Glutamatergic neuron (in vitro differentiated cells): Measurements from ENCODE around the gene SPOUT1. TPM values are rescaled to one million over a fixed set of nuclear protein-coding genes. Genes with fewer than 3 reads are reported as not detected.

Experiments used
- DNase-seq: peaks from one replicate; pipeline ENCODE4 v3.0.0; 2022
- H3K27ac Mint-ChIP-seq: one replicate; pipeline ENCODE4 v1.8.0; 2020; ENCODE audit warnings: mild to moderate bottlenecking, mixed read lengths, inconsistent platforms; ENCODE audit not compliant: unreplicated experiment
- H3K27me3 Mint-ChIP-seq: one replicate; pipeline ENCODE4 v1.8.0; 2020; ENCODE audit warnings: mild to moderate bottlenecking, moderate library complexity, mixed read lengths, inconsistent platforms; ENCODE audit not compliant: unreplicated experiment
- H3K36me3 Mint-ChIP-seq: one replicate; pipeline ENCODE4 v1.8.0; 2020; ENCODE audit warnings: mild to moderate bottlenecking, mixed read lengths, inconsistent platforms; ENCODE audit not compliant: unreplicated experiment
- H3K4me1 Mint-ChIP-seq: one replicate; pipeline ENCODE4 v1.8.0; 2020; ENCODE audit warnings: mild to moderate bottlenecking, low read depth, mixed read lengths, inconsistent platforms; ENCODE audit not compliant: unreplicated experiment
- H3K4me3 Mint-ChIP-seq: one replicate; pipeline ENCODE4 v1.8.0; 2020; ENCODE audit warnings: mild to moderate bottlenecking, mixed read lengths, inconsistent platforms; ENCODE audit not compliant: unreplicated experiment
- H3K9me3 Mint-ChIP-seq: one replicate; pipeline ENCODE4 v1.8.0; 2020; ENCODE audit warnings: mild to moderate bottlenecking, moderate library complexity, mixed read lengths, inconsistent platforms; ENCODE audit not compliant: unreplicated experiment
- total RNA-seq: library from RNA; stranded (reverse); fragmentation: NEBNext Ultra II Directional; extraction: Animal tissue kit (Norgen Biotek cat#: 25700); gene quantifications from one replicate; pipeline ENCODE4 v1.2.1, GENCODE V29; 2021; ENCODE audit not compliant: unreplicated experiment
- TF ChIP-seq, protein P1 (sequence below): fragments of 200-600 bp; sonication (generic); IDR thresholded peaks from one replicate; pipeline ENCODE4 v1.5.0; 2021; ENCODE audit not compliant: partially characterized antibody, unreplicated experiment

Gene SPOUT1
- total RNA-seq, 1 donor from 2014 or later, result 22.3 TPM

DNA sequence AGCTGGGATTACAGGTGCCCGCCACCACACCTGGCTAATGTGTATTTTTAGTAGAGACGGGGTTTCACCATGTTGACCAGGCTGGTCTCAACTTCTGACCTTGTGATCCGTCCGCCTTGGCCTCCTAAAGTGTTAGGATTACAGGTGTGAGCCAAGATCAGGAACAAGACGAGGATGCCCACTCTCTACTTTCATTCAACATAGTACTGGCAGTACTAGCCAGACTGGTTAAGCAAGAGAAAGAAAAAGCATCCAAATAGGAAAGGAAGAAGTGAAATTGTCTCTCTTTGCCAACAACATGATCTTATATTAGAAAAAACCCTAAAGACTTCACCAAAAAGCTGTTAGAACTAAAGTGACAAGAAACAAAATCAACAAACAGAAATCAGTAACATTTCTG lies 18.7 kb downstream of the SPOUT1 start:
- Mint-ChIP-seq H3K36me3 (no peaks in the 10 kb centered on the region), H3K9me3 (no peaks in the 10 kb centered on the region), H3K4me3 (no peak overlapping the region), H3K4me1 (no peaks in the 10 kb centered on the region), H3K27me3 (no peaks in the 10 kb centered on the region), H3K27ac (no peak overlapping the region)
- TF ChIP-seq, protein P1, sequence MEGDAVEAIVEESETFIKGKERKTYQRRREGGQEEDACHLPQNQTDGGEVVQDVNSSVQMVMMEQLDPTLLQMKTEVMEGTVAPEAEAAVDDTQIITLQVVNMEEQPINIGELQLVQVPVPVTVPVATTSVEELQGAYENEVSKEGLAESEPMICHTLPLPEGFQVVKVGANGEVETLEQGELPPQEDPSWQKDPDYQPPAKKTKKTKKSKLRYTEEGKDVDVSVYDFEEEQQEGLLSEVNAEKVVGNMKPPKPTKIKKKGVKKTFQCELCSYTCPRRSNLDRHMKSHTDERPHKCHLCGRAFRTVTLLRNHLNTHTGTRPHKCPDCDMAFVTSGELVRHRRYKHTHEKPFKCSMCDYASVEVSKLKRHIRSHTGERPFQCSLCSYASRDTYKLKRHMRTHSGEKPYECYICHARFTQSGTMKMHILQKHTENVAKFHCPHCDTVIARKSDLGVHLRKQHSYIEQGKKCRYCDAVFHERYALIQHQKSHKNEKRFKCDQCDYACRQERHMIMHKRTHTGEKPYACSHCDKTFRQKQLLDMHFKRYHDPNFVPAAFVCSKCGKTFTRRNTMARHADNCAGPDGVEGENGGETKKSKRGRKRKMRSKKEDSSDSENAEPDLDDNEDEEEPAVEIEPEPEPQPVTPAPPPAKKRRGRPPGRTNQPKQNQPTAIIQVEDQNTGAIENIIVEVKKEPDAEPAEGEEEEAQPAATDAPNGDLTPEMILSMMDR, result no peak
- DNase-seq, result no peak

DNA sequence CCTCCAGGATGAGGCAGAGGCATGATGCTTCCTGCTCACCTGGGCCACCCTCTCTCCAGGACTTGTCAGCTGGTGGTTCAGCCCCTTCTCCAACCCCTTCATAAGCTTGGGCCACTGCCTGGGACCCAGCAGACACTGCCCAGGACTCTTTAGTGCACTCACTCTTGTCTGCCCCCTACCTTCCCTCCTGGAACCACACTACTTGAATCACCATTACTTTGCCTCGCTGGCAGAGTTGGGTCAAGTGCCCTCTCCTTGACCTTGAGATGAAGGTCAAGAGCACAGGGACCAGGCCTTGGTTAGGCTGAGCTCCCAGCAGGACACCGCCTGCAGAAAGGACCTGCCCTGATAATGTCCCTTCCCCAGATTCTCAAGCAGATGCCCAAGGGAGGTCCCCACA lies 19.8 kb downstream of the SPOUT1 start:
- Mint-ChIP-seq H3K36me3 (no peaks in the 10 kb centered on the region), H3K27me3 (no peaks in the 10 kb centered on the region), H3K4me1 (no peaks in the 10 kb centered on the region), H3K9me3 (no peaks in the 10 kb centered on the region), H3K27ac (no peak overlapping the region), H3K4me3 (no peak overlapping the region)
- TF ChIP-seq, protein P1, result no peak
- no peak for DNase-seq

DNA sequence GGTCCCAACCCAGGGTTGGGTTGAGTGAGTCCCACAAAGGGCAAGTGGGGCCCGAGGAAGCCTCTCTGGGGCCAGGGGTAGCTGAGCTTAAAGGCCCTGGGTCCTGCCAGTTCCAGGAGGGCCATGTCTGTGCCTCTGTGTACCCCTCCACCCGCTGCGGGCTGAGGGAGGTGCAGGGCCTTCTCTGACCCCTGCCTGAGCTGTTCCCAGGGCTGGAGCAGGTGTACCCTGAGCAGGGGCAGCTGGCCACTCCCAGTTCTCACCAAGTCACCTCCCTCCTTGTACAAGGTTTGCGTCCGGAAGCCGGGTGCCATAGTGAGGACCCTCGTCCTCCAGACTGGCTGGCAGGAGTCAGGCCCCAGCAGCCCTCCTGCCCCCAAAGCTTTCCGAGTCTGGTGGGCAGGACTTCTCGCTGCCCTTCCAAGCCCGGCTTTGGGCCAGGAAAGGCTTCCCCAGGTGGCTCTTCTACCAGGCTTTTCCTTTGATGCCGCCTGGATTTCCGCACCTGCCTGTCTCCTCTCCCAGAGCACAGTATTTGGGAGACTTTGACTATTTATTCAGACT lies 20.5 kb downstream of the SPOUT1 start:
- Mint-ChIP-seq H3K9me3 (no peaks in the 10 kb centered on the region), H3K27me3 (no peaks in the 10 kb centered on the region), H3K36me3 (no peaks in the 10 kb centered on the region), H3K27ac (no peak overlapping the region), H3K4me3 (no peak overlapping the region), H3K4me1 (no peaks in the 10 kb centered on the region)
- no peak for DNase-seq
- TF ChIP-seq, protein P1, result no peak

DNA sequence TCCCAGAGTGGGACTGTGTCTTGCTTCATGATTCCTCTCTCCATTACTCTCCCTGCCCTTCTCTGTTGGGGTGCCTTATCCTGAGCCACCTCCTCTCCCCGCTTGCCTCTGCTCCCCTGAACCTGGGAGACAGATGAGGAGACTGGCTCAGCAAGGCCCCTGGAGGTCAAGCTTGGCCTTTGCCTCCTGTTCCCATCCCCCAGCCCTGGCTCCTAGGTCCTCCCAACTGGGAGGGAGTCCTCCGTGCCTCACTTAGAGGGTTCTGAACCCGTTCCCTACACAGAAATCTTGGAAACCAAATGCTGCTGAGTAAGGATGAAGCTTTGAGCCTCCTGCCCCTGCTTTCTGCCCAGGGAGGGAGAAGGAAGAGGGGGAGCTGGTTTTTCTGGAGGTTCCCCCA lies 21.1 kb downstream of the SPOUT1 start:
- H3K36me3 Mint-ChIP-seq, result no peaks in the 10 kb centered on the region
- no peak for DNase-seq
- TF ChIP-seq, protein P1, result no peak
- H3K27me3 Mint-ChIP-seq, result no peaks in the 10 kb centered on the region
- no peak overlapping the region for H3K4me3 Mint-ChIP-seq
- no peaks in the 10 kb centered on the region for H3K9me3 Mint-ChIP-seq
- no peaks in the 10 kb centered on the region for H3K4me1 Mint-ChIP-seq
- H3K27ac Mint-ChIP-seq, result no peak overlapping the region

DNA sequence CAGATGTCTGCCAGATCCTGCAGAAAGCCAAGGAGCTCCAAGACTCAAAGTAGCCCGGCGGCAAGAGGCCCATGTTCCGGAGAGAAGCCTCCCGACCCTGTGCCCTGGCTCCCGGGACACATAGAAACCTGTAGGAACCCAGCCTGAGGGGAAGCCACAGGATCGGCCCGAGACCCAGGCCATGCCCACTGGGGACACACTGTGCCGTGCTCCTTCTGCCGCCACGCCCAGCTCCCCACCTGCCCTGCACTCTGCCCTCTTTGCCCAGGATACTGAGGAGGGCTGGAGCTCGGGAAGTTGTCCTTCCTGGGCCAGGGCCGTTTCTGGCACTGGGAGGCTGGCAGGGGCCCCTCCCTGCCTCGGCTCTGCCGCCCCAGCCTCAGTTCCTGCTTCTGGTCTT lies 21.8 kb downstream of the SPOUT1 start:
- Mint-ChIP-seq H3K27ac (no peak overlapping the region), H3K9me3 (no peaks in the 10 kb centered on the region), H3K36me3 (no peaks in the 10 kb centered on the region), H3K4me1 (no peaks in the 10 kb centered on the region), H3K4me3 (no peak overlapping the region), H3K27me3 (no peaks in the 10 kb centered on the region)
- TF ChIP-seq, protein P1, result no peak
- no peak for DNase-seq
